Liver (tissue), 3 donors: ENCODE measurements around the gene C5.

Source experiments
- ATF3 ChIP-seq: IDR thresholded peaks from 2 replicates; pipeline ENCODE4 v1.6.1; 2016; ENCODE audit warnings: antibody characterized with exemption
- CTCF ChIP-seq: fragments of 150-350 bp; IDR thresholded peaks from 2 replicates; pipeline ENCODE4 v1.5.1; 2017; ENCODE audit warnings: improper control_type of control experiment, low read depth, low read length; ENCODE audit not compliant: missing input control
- EGR1 ChIP-seq, 2 donors: IDR thresholded peaks; 2 replicates each; pipeline ENCODE4 v1.6.1; 2016 to 2018; ENCODE audit warnings: antibody characterized with exemption in 2 of 2, low read depth in 2 of 2
- GABPA ChIP-seq, 2 donors: IDR thresholded peaks in 1 of 2; conservative IDR thresholded peaks in 1 of 2; 2 replicates each; pipeline ENCODE4 v1.6.1; 2016; ENCODE audit warnings: antibody characterized with exemption in 2 of 2, mild to moderate bottlenecking in 1 of 2, moderate library complexity in 1 of 2
- JUND ChIP-seq, 2 donors: IDR thresholded peaks; 2 replicates each; pipeline ENCODE4 v1.6.1; 2016; ENCODE audit warnings: antibody characterized with exemption in 2 of 2
- RAD21 ChIP-seq, 2 donors: IDR thresholded peaks; 2 replicates each; pipeline ENCODE4 v1.6.1; 2016; ENCODE audit warnings: antibody characterized with exemption in 2 of 2, mild to moderate bottlenecking in 2 of 2
- TAF1 ChIP-seq: conservative IDR thresholded peaks from 2 replicates; pipeline ENCODE4 v1.6.1; 2016; ENCODE audit warnings: antibody characterized with exemption, mild to moderate bottlenecking
- ZBTB33 ChIP-seq: IDR thresholded peaks from 2 replicates; pipeline ENCODE4 v1.6.1; 2016; ENCODE audit warnings: antibody characterized with exemption
- donor health status: healthy.
- donor health status: healthy.

- no peak for TF ChIP-seq RAD21 (IDR thresholded peaks at IDR 0.05)
- no peak for TF ChIP-seq EGR1 (IDR thresholded peaks at IDR 0.05; ENCODE audit: low read depth in 2 of 2)
- no peak for TF ChIP-seq ZBTB33
- TF ChIP-seq CTCF: no peak
- TF ChIP-seq TAF1: no peak
- no peak for TF ChIP-seq JUND (IDR thresholded peaks at IDR 0.05)
- no peak for TF ChIP-seq GABPA (IDR thresholded peaks at IDR 0.05 in 1 of 2, conservative IDR thresholded peaks at IDR 0.05 in 1 of 2)
- no peak for TF ChIP-seq ATF3
Measured at GRCh38 chr9:121029469-121029868, 20.6 kb downstream of the C5 start.
